ENCODE measurements around the gene MELTF.
A peak's percentile ranks its signal among the peaks of the same experiment; 100 is the strongest.

DNA sequence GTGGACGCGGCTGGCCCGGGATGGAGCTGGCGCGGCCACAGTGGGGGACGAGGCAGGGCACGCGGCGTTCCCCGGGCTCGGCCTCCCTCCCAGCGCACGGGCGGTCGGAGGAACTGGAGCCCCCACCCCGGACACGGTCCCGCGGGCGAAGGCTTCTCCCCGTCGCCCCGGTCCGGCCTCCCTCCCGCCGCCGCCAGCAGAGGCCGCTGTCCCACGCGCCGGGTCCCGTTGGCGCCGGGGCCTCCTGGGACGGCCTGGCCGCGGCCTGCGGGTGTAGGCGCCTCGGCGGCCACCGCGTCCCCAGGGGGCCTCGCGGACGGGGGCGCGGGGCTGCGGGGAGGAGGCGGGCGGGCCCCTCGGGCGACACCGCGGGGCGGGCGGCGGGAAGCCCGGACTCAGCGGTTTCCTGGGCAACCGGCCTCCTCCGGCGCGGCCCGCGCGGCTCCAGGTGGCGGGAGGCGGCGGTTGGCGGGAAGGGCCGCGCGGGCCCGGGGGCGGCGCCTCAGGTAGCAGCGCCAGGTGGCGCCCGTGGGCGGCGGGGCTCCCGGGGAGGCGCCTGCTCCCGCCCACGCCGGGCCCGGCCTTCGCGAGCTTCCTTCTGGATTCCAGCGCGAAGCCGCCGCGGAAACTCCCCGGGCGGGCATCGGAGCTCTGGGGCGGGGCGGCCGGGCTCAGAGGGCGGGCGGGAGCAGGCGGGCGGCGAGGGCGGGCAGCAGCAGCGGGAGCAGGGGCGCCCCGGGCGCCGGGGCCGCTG, 26.7 kb downstream of the MELTF start:
- TF ChIP-seq, protein P1, sequence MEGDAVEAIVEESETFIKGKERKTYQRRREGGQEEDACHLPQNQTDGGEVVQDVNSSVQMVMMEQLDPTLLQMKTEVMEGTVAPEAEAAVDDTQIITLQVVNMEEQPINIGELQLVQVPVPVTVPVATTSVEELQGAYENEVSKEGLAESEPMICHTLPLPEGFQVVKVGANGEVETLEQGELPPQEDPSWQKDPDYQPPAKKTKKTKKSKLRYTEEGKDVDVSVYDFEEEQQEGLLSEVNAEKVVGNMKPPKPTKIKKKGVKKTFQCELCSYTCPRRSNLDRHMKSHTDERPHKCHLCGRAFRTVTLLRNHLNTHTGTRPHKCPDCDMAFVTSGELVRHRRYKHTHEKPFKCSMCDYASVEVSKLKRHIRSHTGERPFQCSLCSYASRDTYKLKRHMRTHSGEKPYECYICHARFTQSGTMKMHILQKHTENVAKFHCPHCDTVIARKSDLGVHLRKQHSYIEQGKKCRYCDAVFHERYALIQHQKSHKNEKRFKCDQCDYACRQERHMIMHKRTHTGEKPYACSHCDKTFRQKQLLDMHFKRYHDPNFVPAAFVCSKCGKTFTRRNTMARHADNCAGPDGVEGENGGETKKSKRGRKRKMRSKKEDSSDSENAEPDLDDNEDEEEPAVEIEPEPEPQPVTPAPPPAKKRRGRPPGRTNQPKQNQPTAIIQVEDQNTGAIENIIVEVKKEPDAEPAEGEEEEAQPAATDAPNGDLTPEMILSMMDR (IDR thresholded peaks at IDR 0.05) = peak; percentile 48 to 93 (median 79)
- TF ChIP-seq POLR2A (IDR thresholded peaks at IDR 0.05) = no peak

All from heart left ventricle (tissue), 13 donors.